Esophagus muscularis mucosa (tissue), 4 donors: Measurements from ENCODE around the gene TRAF3IP3. TPM values are rescaled to one million over a fixed set of nuclear protein-coding genes. Genes with fewer than 3 reads are reported as not detected.
"Not testable (repeated sequence)": the region's sequence is repeated elsewhere in the genome, so short reads cannot be mapped to it uniquely, and the experiment has no call there.

Experiments
- DNase-seq: peaks from one replicate; pipeline ENCODE4 v3.0.0-alpha.2; 2017; ENCODE audit errors: extremely low spot score
- H3K27ac ChIP-seq, 4 donors: fragments of 200-600 bp; sonication (generic); replicated peaks in 1 of 4; 1 replicate in 3 of 4; 2 replicates in 1 of 4; pipeline ENCODE4 v1.5.1; 2016 to 2019; ENCODE audit warnings: mild to moderate bottlenecking in 1 of 4
- H3K27me3 ChIP-seq, 4 donors: fragments of 200-600 bp; sonication (generic); one replicate each; pipeline versions ENCODE4 v1.5.1 to v1.6.0; 2016 to 2019
- H3K36me3 ChIP-seq, 4 donors: fragments of 200-600 bp; sonication (generic); one replicate each; pipeline ENCODE4 v1.5.1; 2016 to 2019
- H3K4me1 ChIP-seq, 4 donors: fragments of 200-600 bp; sonication (generic); one replicate each; pipeline ENCODE4 v1.5.1; 2016 to 2019
- H3K4me3 ChIP-seq, 4 donors: fragments of 200-600 bp; sonication (generic); 1 replicate in 2 of 4; 2 replicates in 2 of 4; pipeline ENCODE4 v1.5.1; 2016 to 2019; ENCODE audit warnings: mild to moderate bottlenecking in 4 of 4, moderate library complexity in 1 of 4
- H3K9me3 ChIP-seq, 4 donors: fragments of 200-600 bp; sonication (generic); 1 replicate in 3 of 4; 2 replicates in 1 of 4; pipeline ENCODE4 v1.5.1; 2016 to 2019
- CTCF ChIP-seq, 3 experiments: fragments of 200-600 bp in 2 of 3; fragments of 450-650 bp in 1 of 3; sonication (generic) in 2 of 3; IDR thresholded peaks; one replicate each; pipeline ENCODE4 v1.5.1; 2017 to 2019; ENCODE audit warnings: antibody characterized with exemption in 3 of 3, mild to moderate bottlenecking in 2 of 3, moderate library complexity in 1 of 3
- EP300 ChIP-seq: sonication (generic); formaldehyde crosslinking; IDR thresholded peaks from one replicate; pipeline ENCODE4 v1.6.1; 2017; ENCODE audit warnings: antibody characterized with exemption
- POLR2A ChIP-seq: fragments of 450-650 bp; IDR thresholded peaks from one replicate; pipeline ENCODE4 v1.6.1; 2017; ENCODE audit warnings: antibody characterized with exemption, moderate library complexity, mild to moderate bottlenecking, low read depth
- POLR2AphosphoS5 ChIP-seq, 2 donors: sonication (generic); formaldehyde crosslinking; IDR thresholded peaks; one replicate each; pipeline ENCODE4 v1.6.1; 2017; ENCODE audit warnings: antibody characterized with exemption in 2 of 2
- WGBS: methylation state at CpG from one replicate; pipeline ENCODE4 v1.1.5; 2018; 5-methylcytosine and 5-hydroxymethylcytosine counted together
- intact Hi-C: fragments of 100-400 bp; cut with DNase I; formaldehyde crosslinking; loops from one replicate; pipeline ENCODE4 v1.15.1; 2023
- total RNA-seq, 4 donors: library from RNA; depleted of rRNA; stranded (reverse); fragments of >200 nt; gene quantifications; one replicate each; pipeline versions ENCODE4 v1.1.0 to v1.2.1, GENCODE V29; 2016

The TRAF3IP3 gene
- total RNA-seq, 4 donors from 2014 or later = 1.0 to 4.3 (median 2.8) TPM

GRCh38 chr1:209791920-209792319, 36.1 kb downstream of the TRAF3IP3 start:
- peaks cover 0 to 56% (median 0%) of the 10 kb centered on the region in 4 donors for H3K36me3 ChIP-seq
- H3K9me3 ChIP-seq = no peaks in the 10 kb centered on the region
- H3K27ac ChIP-seq = no peak overlapping the region
- no peak overlapping the region for H3K4me3 ChIP-seq
- no peak for TF ChIP-seq POLR2AphosphoS5 (IDR thresholded peaks at IDR 0.05)
- TF ChIP-seq EP300 = no peak
- no peak for TF ChIP-seq CTCF (IDR thresholded peaks at IDR 0.05)
- no peak for TF ChIP-seq POLR2A
- no peaks in the 10 kb centered on the region for H3K27me3 ChIP-seq
- no peak for DNase-seq
- 59% methylated on average over 1 of the region's 1 CpG for WGBS
- H3K4me1 ChIP-seq = peaks cover 16 to 18% (median 17%) of the 10 kb centered on the region in 4 donors
- intact Hi-C loops = no loop called here

- H3K9me3 ChIP-seq, H3K4me1 ChIP-seq, intact Hi-C loops, DNase-seq, H3K27me3 ChIP-seq, H3K27ac ChIP-seq, H3K4me3 ChIP-seq: not testable (repeated sequence)
- H3K36me3 ChIP-seq = peaks cover 0 to 52% (median 0%) of the 10 kb centered on the region in 4 donors
- WGBS = 89% methylated on average over 3 of the region's 3 CpGs
Observed at GRCh38 chr1:209793711-209794110, 37.9 kb downstream of the TRAF3IP3 start.

- H3K36me3 ChIP-seq = peaks cover 0 to 23% (median 0%) of the 10 kb centered on the region in 4 donors
- no peaks in the 10 kb centered on the region for H3K27me3 ChIP-seq
- intact Hi-C loops = no loop called here
- no peaks in the 10 kb centered on the region for H3K9me3 ChIP-seq
- DNase-seq = no peak
- no peak overlapping the region for H3K27ac ChIP-seq
- TF ChIP-seq POLR2AphosphoS5 (IDR thresholded peaks at IDR 0.05) = no peak
- TF ChIP-seq EP300 = no peak
- TF ChIP-seq CTCF (IDR thresholded peaks at IDR 0.05) = no peak
- no peak for TF ChIP-seq POLR2A
- WGBS = 75% methylated on average over 9 of the region's 9 CpGs
- no peak overlapping the region for H3K4me3 ChIP-seq
- H3K4me1 ChIP-seq = peaks cover 0 to 11% (median 6%) of the 10 kb centered on the region in 4 donors
Observed at GRCh38 chr1:209797978-209798639, 42.3 kb downstream of the TRAF3IP3 start.

GRCh38 chr1:209800984-209801834, 45.4 kb downstream of the TRAF3IP3 start:
- Histone ChIP-seq H3K9me3 (no peaks in the 10 kb centered on the region), H3K4me1 (peaks cover 5 to 19% (median 14%) of the 10 kb centered on the region in 4 donors), H3K27me3 (peaks cover 0 to 9% (median 0%) of the 10 kb centered on the region in 4 donors), H3K36me3 (no peaks in the 10 kb centered on the region), H3K4me3 (no peak overlapping the region), H3K27ac (peak overlapping the region in 1 of 4 donors; percentile 14)
- intact Hi-C loops = no loop called here
- 47% methylated on average over 5 of the region's 5 CpGs for WGBS
- no peak for TF ChIP-seq EP300
- TF ChIP-seq POLR2A = no peak
- TF ChIP-seq CTCF (IDR thresholded peaks at IDR 0.05) = no peak
- TF ChIP-seq POLR2AphosphoS5 (IDR thresholded peaks at IDR 0.05) = no peak
- DNase-seq = no peak

GRCh38 chr1:209802117-209802779, 46.4 kb downstream of the TRAF3IP3 start:
- Histone ChIP-seq H3K27ac (peak overlapping the region in 1 of 4 donors; percentile 14), H3K36me3 (no peaks in the 10 kb centered on the region), H3K4me1 (peaks cover 5 to 20% (median 16%) of the 10 kb centered on the region in 4 donors), H3K27me3 (peaks cover 0 to 9% (median 0%) of the 10 kb centered on the region in 4 donors), H3K9me3 (no peaks in the 10 kb centered on the region), H3K4me3 (no peak overlapping the region)
- no peak for DNase-seq
- WGBS = 94% methylated on average over 4 of the region's 4 CpGs
- intact Hi-C loops = no loop called here
- TF ChIP-seq CTCF (IDR thresholded peaks at IDR 0.05) (no peak), POLR2AphosphoS5 (IDR thresholded peaks at IDR 0.05) (no peak), POLR2A (no peak), EP300 (no peak)
